ENCODE results near the gene PERP.

PERP gene

GRCh38 chr6:138044458-138044857, 62.8 kb downstream of the PERP start:
- no peak for FAIRE-seq

Measured in TTC549 (cell line).